ENCODE measurements around the gene IGFALS. TPM values are rescaled to one million over a fixed set of nuclear protein-coding genes. Genes with fewer than 3 reads are reported as not detected.

The IGFALS gene
- total RNA-seq, 2 donors from 2014 or later = 0.82 to 1.9 TPM

DNA sequence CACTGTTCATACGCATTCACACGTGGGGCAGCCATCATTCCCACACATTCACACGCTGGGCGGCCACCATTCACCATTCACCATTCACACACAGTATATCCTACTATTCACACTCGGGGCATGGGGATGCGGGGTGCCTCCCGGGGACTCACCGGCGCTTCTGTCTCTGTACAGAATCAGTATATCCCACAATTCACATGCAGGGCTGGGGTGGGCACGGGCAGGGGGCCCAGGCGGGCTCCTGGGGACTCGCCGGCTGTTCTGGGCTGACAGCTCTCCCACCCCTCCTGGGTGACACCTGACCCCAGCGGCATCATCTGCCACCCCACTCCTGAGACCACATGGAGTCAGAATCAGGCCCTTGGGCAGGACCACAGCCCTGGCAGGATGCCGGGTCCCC lies 31.8 kb downstream of the IGFALS start:
- H3K4me3 ChIP-seq = no peak overlapping the region
- peaks cover 2 to 23% of the 10 kb centered on the region in 2 donors for H3K36me3 ChIP-seq

GRCh38 chr16:1760911-1761310 lies 32.6 kb downstream of the IGFALS start:
- DNase-seq (ENCODE audit: low spot score) = no peak
- intact Hi-C loops (cut with DNase I) = loop anchor here (10.0 kb wide), 1 partner anchor 546 kb away; no protein-coding TSS in a partner anchor
- peaks cover 2 to 23% of the 10 kb centered on the region in 2 donors for H3K36me3 ChIP-seq
- no peaks in the 10 kb centered on the region for H3K4me1 ChIP-seq (replicated peaks)
- TF ChIP-seq, protein P1, sequence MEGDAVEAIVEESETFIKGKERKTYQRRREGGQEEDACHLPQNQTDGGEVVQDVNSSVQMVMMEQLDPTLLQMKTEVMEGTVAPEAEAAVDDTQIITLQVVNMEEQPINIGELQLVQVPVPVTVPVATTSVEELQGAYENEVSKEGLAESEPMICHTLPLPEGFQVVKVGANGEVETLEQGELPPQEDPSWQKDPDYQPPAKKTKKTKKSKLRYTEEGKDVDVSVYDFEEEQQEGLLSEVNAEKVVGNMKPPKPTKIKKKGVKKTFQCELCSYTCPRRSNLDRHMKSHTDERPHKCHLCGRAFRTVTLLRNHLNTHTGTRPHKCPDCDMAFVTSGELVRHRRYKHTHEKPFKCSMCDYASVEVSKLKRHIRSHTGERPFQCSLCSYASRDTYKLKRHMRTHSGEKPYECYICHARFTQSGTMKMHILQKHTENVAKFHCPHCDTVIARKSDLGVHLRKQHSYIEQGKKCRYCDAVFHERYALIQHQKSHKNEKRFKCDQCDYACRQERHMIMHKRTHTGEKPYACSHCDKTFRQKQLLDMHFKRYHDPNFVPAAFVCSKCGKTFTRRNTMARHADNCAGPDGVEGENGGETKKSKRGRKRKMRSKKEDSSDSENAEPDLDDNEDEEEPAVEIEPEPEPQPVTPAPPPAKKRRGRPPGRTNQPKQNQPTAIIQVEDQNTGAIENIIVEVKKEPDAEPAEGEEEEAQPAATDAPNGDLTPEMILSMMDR (IDR thresholded peaks at IDR 0.05) = no peak
- TF ChIP-seq POLR2AphosphoS5 (IDR thresholded peaks at IDR 0.05) (no peak), POLR2A (IDR thresholded peaks at IDR 0.05) (no peak)
- no peaks in the 10 kb centered on the region for H3K9me3 ChIP-seq
- 91% methylated on average over 12 of the region's 15 CpGs for WGBS
- no peak overlapping the region for H3K4me3 ChIP-seq
- H3K27ac ChIP-seq = no peak overlapping the region
- H3K27me3 ChIP-seq (replicated peaks; ENCODE audit: insufficient read depth) = no peaks in the 10 kb centered on the region

More for the DNA sequence above, 31.8 kb downstream of the IGFALS start:
- H3K9me3 ChIP-seq = no peaks in the 10 kb centered on the region
- no peak for DNase-seq (ENCODE audit: low spot score)
- TF ChIP-seq POLR2AphosphoS5 (IDR thresholded peaks at IDR 0.05) = no peak
- TF ChIP-seq POLR2A (IDR thresholded peaks at IDR 0.05) = no peak
- intact Hi-C loops (cut with DNase I) = loop anchor here (10.0 kb wide), 1 partner anchor 547 kb away; no protein-coding TSS in a partner anchor
- no peak overlapping the region for H3K27ac ChIP-seq
- H3K4me1 ChIP-seq (replicated peaks) = no peaks in the 10 kb centered on the region
- H3K27me3 ChIP-seq (replicated peaks; ENCODE audit: insufficient read depth) = no peaks in the 10 kb centered on the region
- 91% methylated on average over 15 of the region's 15 CpGs for WGBS

DNA sequence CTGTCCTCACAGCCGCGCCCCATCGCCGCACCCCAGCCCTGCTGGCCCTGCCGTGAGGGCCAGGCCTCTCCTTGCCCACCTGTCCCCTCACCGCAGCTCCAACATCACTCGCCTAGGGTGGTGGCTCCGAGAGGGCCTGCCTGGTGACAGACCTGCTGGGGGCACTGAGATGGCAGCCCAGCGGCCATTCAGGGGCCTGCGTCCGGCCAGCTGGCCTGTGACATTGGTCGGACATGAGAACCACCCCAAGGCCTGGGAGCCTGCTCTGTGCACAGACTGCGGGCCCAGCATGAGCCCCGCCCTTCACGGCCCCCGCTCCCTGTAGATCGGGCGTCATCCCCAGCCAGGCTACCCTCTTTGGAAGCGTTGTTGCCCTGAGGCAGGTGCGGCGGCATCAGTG lies 34.0 kb downstream of the IGFALS start:
- WGBS = 94% methylated on average over 21 of the region's 21 CpGs
- peaks cover 7 to 23% of the 10 kb centered on the region in 2 donors for H3K36me3 ChIP-seq
- intact Hi-C loops (cut with DNase I) = no loop called here
- no peak overlapping the region for H3K4me3 ChIP-seq
- no peak for DNase-seq (ENCODE audit: low spot score)
- H3K9me3 ChIP-seq = no peaks in the 10 kb centered on the region
- TF ChIP-seq POLR2A (IDR thresholded peaks at IDR 0.05) (no peak), POLR2AphosphoS5 (IDR thresholded peaks at IDR 0.05) (no peak)
- TF ChIP-seq, protein P1 (IDR thresholded peaks at IDR 0.05) = no peak
- no peak overlapping the region for H3K27ac ChIP-seq
- no peaks in the 10 kb centered on the region for H3K27me3 ChIP-seq (replicated peaks; ENCODE audit: insufficient read depth)
- no peaks in the 10 kb centered on the region for H3K4me1 ChIP-seq (replicated peaks)

- DNase-seq (ENCODE audit: low spot score) = no peak
- intact Hi-C loops (cut with DNase I) = no loop called here
- no peak overlapping the region for H3K27ac ChIP-seq
- TF ChIP-seq POLR2AphosphoS5 (IDR thresholded peaks at IDR 0.05) (no peak), POLR2A (IDR thresholded peaks at IDR 0.05) (no peak)
- H3K4me1 ChIP-seq (replicated peaks) = no peaks in the 10 kb centered on the region
- H3K4me3 ChIP-seq = no peak overlapping the region
- WGBS = 94% methylated on average over 16 of the region's 18 CpGs
- no peaks in the 10 kb centered on the region for H3K27me3 ChIP-seq (replicated peaks; ENCODE audit: insufficient read depth)
- H3K9me3 ChIP-seq = no peaks in the 10 kb centered on the region
- H3K36me3 ChIP-seq = peaks cover 7 to 23% of the 10 kb centered on the region in 2 donors
These were observed 34.6 kb downstream of the IGFALS start for GRCh38 chr16:1758923-1759322.

DNA sequence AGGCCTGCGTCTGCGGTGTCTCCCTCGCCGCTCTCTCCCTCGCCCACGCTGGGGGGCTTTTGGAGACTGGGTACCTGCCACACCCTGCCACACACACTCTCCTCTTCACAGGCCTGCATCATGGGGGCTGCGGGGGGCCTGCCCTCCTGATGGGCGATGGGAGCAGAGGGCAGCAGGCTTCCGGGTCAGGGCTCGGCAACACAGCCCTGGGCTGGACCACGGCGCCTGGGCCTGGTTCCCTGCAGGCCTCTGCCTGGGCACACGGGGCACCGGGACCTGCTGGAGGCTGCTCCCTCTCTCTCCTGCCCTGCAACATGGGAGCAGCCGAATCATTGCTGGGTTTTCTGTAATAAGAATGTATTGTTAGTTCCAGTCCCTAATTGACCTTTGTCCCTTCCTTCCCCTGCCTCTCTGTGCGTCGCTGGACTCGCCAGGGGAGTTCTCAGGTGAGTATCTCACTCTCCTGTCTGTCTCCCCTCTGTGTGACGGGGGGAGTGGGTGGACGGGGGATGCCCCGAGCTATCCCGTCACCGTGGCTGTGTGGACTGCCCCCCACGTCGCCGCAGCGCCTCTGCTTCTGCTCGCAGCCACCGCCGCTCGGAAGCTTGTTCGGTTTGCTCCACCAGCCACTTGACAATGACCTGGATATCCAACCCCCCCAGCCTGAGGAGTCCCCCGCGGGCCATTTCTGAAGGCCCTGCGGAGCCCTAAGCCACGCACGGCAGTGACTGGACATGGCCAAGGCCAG lies 35.6 kb downstream of the IGFALS start:
- peaks cover 7 to 18% of the 10 kb centered on the region in 2 donors for H3K36me3 ChIP-seq

More for the DNA sequence above, 35.6 kb downstream of the IGFALS start:
- intact Hi-C loops (cut with DNase I) = no loop called here
- Histone ChIP-seq H3K9me3 (no peaks in the 10 kb centered on the region), H3K27me3 (replicated peaks; ENCODE audit: insufficient read depth) (no peaks in the 10 kb centered on the region), H3K4me1 (replicated peaks) (no peaks in the 10 kb centered on the region), H3K27ac (no peak overlapping the region), H3K4me3 (no peak overlapping the region)
- whole genome bisulfite sequencing = 89% methylated on average over 37 of the region's 37 CpGs
- no peak for DNase-seq (ENCODE audit: low spot score)
- TF ChIP-seq, protein P1 (IDR thresholded peaks at IDR 0.05) = no peak
- TF ChIP-seq POLR2AphosphoS5 (IDR thresholded peaks at IDR 0.05) (no peak), POLR2A (IDR thresholded peaks at IDR 0.05) (no peak)

All from prostate gland (tissue), 2 donors.